ENCODE measurements around the gene PTPRE. TPM values are rescaled to one million over a fixed set of nuclear protein-coding genes. Genes with fewer than 3 reads are reported as not detected.

The PTPRE gene
- total RNA-seq, 1 experiment from 2014 or later = 0.70 TPM

DNA sequence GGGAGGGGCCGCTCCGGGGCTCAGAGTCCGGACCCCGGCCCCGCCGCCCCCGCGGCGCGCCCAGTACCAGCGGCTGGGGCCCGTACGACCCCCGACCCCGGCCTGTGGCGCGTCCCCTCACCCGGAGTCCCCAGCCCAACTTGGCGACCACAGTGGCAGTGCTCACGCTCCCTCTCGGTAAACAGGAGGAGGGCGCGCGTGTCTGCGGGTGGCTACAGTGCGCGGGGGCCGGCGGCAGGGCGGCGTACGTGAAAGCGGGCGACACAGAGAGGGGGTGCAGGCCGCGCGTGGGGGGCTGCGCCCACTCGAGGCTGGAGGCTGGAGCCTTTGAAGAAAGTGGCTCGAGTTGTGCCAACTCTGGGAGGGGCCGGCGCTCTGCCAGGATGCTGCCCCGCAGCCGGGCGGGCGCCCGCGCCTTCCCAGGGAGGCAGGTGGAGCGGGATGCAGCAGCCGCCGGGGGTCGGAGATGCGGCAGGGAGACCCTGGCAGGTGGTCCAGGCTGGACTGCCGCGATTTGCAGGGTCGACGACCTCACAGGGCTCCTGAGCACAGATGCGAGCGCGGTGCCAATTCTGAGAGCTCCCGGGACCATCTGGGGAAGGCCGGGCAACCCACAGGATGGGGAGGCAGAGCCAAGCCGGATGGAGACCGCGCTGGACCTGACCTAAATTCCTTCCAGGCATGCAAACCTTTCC lies 655 bp downstream of the PTPRE start:
- peak overlapping the region; percentile 13 for H3K4me2 ChIP-seq (ENCODE audit: insufficient read depth, insufficient read length, low read length)
- no peak overlapping the region for H3K56ac ChIP-seq (ENCODE audit: insufficient read length, low read depth, low read length)
- H3K27me3 ChIP-seq (ENCODE audit: insufficient read depth, low read length) = no peaks in the 10 kb centered on the region; the same call in 1 of the 2 replicates
- Mint-ChIP-seq H3K27me3 (ENCODE audit: low read depth) (peaks cover 47% of the 10 kb centered on the region), H3K27ac (no peak overlapping the region), H3K9me3 (no peaks in the 10 kb centered on the region; a peak in 1 of 5 replicates), H3K4me3 (peak overlapping the region; percentile 45 to 64; a peak in 4 of 5 replicates), H3K36me3 (ENCODE audit: insufficient read depth in 1 of 3, low read depth in 3 of 3) (no peaks in the 10 kb centered on the region), H3K4me1 (peaks cover 3 to 4% of the 10 kb centered on the region in 2 experiments; a peak in 2 of 4 replicates)
- no peak overlapping the region for H2BK5ac ChIP-seq (ENCODE audit: insufficient read length, low read length)
- H3K23ac ChIP-seq (ENCODE audit: insufficient read length, low read depth, low read length) = no peak overlapping the region
- H2BK12ac ChIP-seq (ENCODE audit: insufficient read length, low read depth, low read length) = no peak overlapping the region
- TF ChIP-seq, protein P1, sequence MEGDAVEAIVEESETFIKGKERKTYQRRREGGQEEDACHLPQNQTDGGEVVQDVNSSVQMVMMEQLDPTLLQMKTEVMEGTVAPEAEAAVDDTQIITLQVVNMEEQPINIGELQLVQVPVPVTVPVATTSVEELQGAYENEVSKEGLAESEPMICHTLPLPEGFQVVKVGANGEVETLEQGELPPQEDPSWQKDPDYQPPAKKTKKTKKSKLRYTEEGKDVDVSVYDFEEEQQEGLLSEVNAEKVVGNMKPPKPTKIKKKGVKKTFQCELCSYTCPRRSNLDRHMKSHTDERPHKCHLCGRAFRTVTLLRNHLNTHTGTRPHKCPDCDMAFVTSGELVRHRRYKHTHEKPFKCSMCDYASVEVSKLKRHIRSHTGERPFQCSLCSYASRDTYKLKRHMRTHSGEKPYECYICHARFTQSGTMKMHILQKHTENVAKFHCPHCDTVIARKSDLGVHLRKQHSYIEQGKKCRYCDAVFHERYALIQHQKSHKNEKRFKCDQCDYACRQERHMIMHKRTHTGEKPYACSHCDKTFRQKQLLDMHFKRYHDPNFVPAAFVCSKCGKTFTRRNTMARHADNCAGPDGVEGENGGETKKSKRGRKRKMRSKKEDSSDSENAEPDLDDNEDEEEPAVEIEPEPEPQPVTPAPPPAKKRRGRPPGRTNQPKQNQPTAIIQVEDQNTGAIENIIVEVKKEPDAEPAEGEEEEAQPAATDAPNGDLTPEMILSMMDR (conservative IDR thresholded peaks at IDR 0.05) = no peak
- no peak overlapping the region for H3K4ac ChIP-seq (ENCODE audit: low read depth, low read length)
- no peaks in the 10 kb centered on the region for H3K79me1 ChIP-seq (ENCODE audit: insufficient read depth, low read depth, low read length, poor library complexity, severe bottlenecking)
- no peaks in the 10 kb centered on the region for H4K20me1 ChIP-seq (ENCODE audit: control insufficient read depth, insufficient read depth, insufficient read length)
- DNase-seq = no peak
- no CpG with 5 or more reads among the region's 65 CpGs for WGBS (ENCODE audit: extremely low coverage, insufficient read length, low lambda C conversion rate)
- H3K4me1 ChIP-seq (ENCODE audit: insufficient read depth, low read length) = no peaks in the 10 kb centered on the region
- H3K27ac ChIP-seq (ENCODE audit: insufficient read length, low read depth, low read length) = no peak overlapping the region
- H3K9me3 ChIP-seq (ENCODE audit: control insufficient read depth, low read depth, low read length) = no peaks in the 10 kb centered on the region
- H4K91ac ChIP-seq (ENCODE audit: insufficient read length, low read depth, low read length) = no peak overlapping the region
- no peak overlapping the region for H2BK120ac ChIP-seq (ENCODE audit: low read depth, low read length, poor library complexity, severe bottlenecking)
- H3K9ac ChIP-seq (ENCODE audit: extremely low read depth, insufficient read length, low read length) = no peak overlapping the region
- no peaks in the 10 kb centered on the region for H3K79me2 ChIP-seq (ENCODE audit: insufficient read depth, low read length)
- no peak overlapping the region for H2BK15ac ChIP-seq (ENCODE audit: low read depth, low read length)
- H2AFZ ChIP-seq (ENCODE audit: low read length) = no peak overlapping the region
- no peak overlapping the region for H4K5ac ChIP-seq (ENCODE audit: insufficient read length, low read depth, low read length)
- H3K14ac ChIP-seq (ENCODE audit: insufficient read depth, low read length) = no peak overlapping the region
- H4K8ac ChIP-seq (replicated peaks; ENCODE audit: insufficient read length, low read depth, low read length) = no peak overlapping the region
- H3K18ac ChIP-seq (ENCODE audit: insufficient read length, low read depth, low read length) = no peak overlapping the region
- H3T11ph ChIP-seq (ENCODE audit: low read length) = no peak overlapping the region
- H2BK20ac ChIP-seq (ENCODE audit: low read depth, low read length, poor library complexity, severe bottlenecking) = no peak overlapping the region
- no peaks in the 10 kb centered on the region for H3K23me2 ChIP-seq (ENCODE audit: insufficient read length, low read depth, low read length, poor library complexity, severe bottlenecking)
- H2AK5ac ChIP-seq (ENCODE audit: insufficient read length, low read length) = no peak overlapping the region

Measured in H9 (cell line).